Right kidney (tissue), 9 donors: ENCODE measurements around the gene C10orf88.

Experiments used
- DNase-seq: peaks from one replicate; pipeline ENCODE4 v3.0.0-alpha.2; 2016
- long read RNA-seq, 8 donors: transcript quantifications; one replicate each; lab custom pipeline, GENCODE V29; 2026

Gene C10orf88, protein sequence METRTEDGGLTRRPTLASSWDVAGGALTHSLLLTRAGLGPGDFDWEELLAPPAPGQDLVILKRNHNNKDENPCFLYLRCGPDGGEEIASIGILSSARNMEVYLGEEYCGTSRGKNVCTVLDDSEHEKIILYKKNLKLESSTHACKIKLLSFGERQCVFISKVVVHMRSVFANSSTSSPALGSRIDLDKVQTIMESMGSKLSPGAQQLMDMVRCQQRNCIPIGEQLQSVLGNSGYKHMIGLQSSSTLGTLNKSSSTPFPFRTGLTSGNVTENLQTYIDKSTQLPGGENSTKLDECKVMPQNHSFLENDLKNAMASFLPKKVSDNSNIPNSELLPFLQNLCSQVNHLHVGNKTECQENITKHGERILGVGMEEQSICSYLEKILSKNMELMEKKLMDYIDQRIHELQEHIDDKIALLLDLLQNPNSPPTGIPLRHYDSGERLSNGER
- long read RNA-seq, donor 1, transcript C10orf88-204 (6 exons, 2,482 nt): major isoform, 6 of 6 reads
- long read RNA-seq, donor 1, partial matches to known transcripts: 0 of 6 reads
- long read RNA-seq, donor 1, other reads (novel, unspliced or antisense): 0 of 6 reads
- long read RNA-seq, donor 2, partial matches to known transcripts: 0 of 2 reads
- long read RNA-seq, donor 2, other reads (novel, unspliced or antisense): 0 of 2 reads
- long read RNA-seq, donor 3, partial matches to known transcripts: 0 of 2 reads
- long read RNA-seq, donor 3, other reads (novel, unspliced or antisense): 0 of 2 reads
- long read RNA-seq, donor 4, partial matches to known transcripts: 0 of 3 reads
- long read RNA-seq, donor 4, other reads (novel, unspliced or antisense): 0 of 3 reads
- long read RNA-seq, donor 5, partial matches to known transcripts: 0 of 1 reads
- long read RNA-seq, donor 5, other reads (novel, unspliced or antisense): 0 of 1 reads
- long read RNA-seq, donor 6, partial matches to known transcripts: 0 of 4 reads
- long read RNA-seq, donor 6, other reads (novel, unspliced or antisense): 0 of 4 reads
- long read RNA-seq, donor 7, transcript C10orf88-204 (6 exons, 2,482 nt): major isoform, 6 of 6 reads
- long read RNA-seq, donor 7, partial matches to known transcripts: 0 of 6 reads
- long read RNA-seq, donor 7, other reads (novel, unspliced or antisense): 0 of 6 reads
- long read RNA-seq, donor 8, partial matches to known transcripts: 0 of 2 reads
- long read RNA-seq, donor 8, other reads (novel, unspliced or antisense): 0 of 2 reads

DNA sequence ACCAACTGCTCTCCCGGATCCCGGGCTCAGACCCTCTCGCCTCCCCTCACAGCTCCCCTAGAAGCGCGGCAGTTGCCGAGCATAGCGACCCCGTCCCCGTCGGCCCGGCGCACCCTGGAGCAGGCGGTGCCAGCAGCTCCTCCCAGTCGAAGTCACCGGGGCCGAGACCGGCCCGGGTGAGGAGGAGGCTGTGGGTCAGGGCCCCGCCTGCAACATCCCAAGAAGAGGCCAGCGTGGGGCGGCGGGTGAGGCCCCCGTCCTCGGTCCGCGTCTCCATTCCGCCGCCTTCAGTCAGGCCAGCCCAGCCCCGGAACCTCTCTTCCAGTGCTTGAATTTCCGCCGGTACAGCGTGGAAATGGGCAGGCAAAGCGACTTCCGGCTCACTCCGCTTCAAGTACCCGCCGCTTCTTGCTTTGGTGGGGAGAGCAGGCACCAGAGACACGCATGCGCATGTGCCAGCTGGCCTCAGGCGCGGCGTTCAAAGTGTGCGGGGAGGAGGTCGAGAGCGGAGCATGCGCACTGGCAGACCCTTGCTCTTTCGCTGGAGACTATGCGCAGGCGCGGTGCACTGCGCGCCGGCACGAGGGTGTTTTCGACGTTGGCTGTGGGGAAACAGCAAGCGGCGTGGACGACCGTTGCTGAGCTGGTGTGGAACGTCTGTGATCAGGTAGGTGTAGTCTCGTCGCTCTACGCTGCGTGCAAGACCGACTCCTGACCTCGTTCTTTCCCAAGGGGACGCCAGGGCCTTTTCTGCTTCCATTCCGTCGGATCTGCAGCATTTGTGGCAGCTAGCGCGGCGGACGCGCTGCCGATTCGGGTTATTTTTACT, at the start of gene C10orf88:
Gene C10orf88, minus strand, starts transcription at position 326 of the 829 bp plus-strand sequence. Its CDS starts 49 bp downstream, at position 277.
- DNase-seq: peak; percentile 91

DNA sequence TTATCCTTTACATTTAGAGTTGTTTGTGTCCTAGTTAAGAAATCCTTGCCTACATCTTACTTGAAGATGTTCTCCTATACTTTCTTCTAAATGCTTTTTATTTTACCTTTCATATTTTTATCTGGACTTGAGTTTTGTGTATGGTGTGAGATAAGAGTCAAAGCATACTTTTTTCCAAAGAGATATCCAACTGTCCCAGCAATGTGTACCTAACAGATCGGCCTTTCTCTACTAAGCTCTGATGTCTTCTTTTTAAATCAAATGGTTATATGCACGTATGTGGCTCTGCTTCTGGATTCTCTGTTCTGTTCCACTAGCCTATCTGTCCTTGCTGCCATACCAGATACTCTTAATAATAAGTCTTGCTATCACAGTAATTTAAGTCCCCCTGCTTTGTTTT, 47.3 kb upstream of the C10orf88 start:
- DNase-seq: no peak

DNA sequence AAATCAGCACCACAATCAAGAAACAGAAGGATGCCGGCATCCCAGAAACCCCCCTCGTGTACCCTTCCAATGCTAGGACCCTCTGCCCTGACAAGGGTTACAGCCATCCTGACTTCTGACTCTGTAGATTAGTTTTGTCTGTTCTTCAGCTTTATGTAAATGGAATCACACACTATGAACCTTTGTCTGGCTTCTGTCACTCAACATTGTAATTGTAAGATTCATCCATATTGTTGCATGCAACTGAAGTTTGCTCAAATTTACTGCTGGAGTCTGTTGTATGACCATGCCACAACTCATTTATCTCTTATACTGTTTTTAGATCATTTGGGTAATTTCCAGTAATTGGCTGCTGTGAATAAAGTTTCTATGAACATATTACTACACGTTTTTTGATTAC, 46.1 kb upstream of the C10orf88 start:
- DNase-seq: no peak

DNA sequence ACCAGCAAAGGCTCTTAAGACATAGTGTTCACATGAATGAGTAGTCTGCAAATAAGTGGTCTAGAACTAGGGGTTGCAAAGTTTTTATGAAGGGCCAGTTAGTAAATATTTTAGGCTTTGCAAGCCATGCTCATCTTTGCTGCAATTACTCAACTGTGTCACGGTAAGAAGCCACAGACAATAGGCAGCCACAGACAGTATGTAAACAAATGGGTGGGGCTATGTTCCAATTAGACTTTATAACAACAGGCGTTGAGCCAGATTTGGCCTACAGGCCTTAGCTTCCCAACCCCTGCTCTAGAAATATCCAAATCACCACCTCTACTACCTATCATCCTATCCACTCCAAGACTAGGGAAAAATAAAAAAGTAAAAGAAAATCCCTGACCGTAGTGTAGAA, 45.3 kb upstream of the C10orf88 start:
- no peak for DNase-seq

DNA sequence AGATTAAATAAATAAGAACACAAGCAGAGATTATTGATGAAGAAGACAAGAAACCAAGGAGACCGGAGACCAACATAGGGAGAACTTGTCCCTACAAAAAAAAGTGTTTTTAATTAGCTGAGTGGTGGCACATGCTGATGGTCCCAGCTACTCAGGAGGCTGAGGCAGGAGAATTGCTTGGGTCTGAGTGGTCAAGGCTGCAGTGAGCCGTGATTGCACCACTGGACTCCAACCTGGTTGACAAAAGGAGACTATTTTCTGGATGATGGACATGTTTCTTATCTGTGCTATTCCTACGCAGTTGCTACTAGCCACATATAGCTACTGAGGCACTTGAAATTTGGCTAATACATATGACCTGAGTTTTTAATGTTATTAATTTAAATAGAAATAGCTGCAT, 44.9 kb upstream of the C10orf88 start:
- DNase-seq: no peak

DNA sequence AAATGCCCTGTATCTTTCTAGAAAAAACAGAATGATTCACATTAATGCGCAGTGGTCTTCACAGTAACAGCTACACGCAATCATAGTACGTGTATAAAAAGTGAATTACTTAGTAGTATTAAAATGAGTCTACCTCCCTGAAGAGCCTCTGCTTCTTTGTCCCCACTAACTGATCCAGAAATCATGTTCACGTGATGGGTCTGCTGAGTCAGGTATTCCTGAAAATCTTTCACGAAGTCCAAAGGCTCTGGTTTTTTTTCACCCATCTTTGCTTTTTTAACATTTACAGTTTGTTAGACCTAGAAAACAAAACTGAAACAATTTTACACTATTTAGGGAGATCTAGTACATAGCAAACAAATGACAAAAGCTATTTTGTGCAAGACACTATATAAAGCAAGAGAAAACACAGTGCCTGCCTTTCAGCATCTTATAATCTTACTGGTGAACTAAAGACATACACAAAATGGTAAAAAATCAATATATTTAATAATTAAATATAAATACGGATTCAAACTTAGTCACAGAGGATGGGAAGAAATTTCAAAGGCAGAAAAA, 44.4 kb upstream of the C10orf88 start:
- DNase-seq: no peak

DNA sequence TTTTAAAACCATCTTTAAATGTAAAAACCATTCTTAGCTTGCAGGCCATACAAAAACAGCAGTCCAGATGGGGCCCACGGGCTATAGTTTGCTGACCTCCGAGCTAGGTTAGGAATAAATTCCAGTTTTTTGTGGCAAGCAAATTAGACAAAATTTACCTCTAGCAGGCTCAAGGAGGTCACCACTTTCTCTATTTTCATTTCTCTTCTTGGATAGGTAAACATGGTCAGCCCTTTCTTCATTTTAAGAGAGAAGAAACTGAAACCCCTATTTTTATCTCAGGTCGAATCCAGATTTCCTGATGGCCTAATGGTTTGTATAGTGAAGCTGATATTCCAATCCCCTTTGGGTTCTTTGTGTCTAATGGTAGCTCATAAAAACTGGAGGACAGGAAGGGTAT, 43.8 kb upstream of the C10orf88 start:
- DNase-seq: no peak

DNA sequence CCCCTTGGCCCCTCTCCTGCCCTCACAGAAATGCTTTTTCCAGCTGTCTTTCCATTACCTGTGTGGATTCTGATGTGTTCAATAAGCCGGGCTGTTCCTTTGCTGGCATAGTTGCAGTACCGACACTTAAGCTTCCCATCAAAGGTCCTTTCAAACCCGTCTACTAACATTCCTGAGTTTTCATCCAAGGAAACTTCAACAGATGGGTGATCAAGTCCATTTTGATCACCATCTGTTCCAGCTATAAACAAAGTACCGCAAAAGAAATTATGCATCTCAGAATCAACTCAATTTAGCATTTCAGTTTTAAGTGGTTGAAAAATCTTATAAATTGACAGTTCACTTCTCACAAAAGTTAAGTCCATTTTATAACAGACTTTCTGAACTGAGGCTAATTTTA, 41.9 kb upstream of the C10orf88 start:
- DNase-seq: no peak

DNA sequence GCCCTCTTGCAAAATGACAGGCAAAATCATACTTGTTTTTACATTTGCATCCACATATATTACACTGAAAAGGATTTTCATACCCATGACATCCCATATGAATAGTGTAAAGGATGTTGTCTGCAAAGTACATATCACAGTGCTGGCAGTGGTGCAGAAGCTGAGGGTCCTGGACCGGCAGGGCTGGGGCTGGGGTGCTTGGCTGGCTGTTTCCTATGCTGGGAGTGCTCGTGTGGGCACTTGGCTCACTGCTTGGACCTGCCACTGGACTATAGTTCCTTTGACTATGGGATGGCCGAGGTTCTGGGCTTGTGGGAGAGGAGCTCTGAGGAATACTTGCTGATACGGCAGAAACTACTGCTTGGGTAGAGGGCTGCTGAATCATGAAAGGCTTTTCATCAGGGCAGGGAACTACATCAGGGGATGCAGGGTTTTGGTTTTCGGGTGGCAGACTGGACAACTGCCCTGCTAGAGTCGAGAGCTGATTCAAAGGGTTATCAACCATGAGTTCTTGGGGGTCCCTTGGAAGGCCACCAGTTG, 39.8 kb upstream of the C10orf88 start:
- no peak for DNase-seq

DNA sequence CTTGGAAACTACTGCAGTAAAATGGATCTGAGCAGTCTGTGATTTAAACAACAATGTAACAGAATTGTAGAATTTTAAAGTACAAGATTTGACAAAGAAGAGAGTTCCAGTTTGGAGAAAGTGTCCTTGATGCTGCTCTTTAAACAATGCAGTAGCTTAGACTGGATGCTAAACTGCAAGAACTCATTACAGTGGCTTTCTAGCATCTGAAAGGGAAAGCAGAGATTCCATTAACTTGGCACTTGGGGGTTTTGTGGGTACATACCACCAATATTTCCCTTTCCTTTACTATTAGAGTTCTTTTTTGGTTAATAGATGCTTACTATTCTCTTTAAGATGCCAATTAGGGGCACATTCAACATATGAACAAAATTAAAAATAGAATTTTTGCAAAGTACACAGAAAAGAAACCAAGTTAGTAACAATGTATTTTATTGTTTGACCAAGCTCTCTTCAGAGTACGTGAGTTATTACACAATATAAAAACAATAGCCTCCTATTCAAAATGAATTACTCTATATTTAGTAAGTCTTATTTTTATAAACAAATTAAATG, 38.1 kb upstream of the C10orf88 start:
- DNase-seq: no peak

DNA sequence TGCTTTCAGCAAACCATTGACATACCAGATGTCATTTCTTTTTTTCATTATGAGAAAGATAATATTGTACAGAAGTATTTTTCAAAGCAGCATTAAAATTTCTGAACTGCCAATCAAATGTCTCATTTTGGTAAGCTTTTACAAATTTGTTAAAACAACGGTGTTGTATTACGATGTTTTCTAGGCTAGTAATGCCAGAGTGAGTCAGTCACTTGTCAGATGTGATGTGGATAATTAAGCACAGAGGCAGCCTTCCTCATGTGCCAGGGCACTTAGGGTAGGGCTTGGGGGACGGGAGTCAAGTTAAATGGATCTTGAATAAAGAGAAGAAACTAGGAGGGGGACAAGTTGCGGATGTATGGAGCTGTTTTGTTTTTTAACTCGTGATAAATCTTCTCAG, 36.3 kb upstream of the C10orf88 start:
- no peak for DNase-seq

DNA sequence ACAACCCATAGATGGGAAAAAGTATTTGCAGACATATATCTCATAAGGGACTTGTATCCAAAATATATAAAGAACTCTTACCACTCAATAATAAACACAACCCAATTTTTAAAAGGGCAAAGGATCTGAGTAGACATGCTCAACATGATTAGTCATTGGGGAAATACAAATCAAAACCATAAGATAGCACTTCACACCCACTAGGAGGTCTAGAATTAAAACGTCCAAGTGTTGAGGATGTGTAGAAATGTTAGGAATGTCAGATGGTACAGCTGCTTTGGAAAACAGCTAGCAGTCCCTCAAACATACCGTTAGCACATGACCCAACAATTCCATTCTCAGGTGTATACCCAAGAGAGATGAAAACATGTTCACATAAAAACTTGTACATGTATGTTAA, 34.5 kb upstream of the C10orf88 start:
- DNase-seq: no peak

DNA sequence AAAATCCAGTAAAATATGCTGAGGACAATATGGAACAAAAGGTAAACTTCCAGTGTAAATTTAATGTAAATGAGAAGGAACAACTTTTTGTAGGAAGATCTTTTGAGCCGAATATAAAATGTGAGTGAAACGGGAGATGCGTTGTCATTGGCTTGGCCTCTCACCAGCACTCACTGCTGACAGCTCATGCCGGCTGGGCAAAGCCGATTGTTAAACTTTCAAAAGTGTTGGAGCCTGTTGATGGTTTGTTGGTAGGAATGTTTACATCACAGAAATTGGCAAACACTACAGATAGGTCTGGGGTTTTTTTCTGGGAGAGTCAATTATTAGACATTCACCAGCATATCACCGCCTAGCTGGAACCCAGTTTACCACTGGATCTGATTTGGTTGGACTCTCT, 32.3 kb upstream of the C10orf88 start:
- DNase-seq: no peak

DNA sequence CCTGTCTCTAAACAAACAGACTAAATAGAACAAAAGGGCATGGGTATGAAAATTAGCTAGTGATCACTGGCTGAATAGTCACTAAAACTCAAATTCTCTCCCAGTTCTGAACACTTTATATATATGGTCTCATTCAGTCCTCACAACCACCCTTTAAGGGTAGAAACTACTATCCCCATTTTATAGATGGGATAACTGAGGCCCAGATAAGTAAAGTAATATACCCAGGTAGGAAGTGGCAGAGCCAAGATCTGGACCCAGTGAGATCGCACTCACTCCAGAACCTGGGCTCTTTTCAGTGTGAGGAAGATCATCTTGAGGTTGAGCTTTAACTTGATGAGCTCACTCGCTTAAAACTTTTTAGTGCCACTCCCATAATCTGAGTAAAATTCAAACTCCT, 30.7 kb upstream of the C10orf88 start:
- no peak for DNase-seq

DNA sequence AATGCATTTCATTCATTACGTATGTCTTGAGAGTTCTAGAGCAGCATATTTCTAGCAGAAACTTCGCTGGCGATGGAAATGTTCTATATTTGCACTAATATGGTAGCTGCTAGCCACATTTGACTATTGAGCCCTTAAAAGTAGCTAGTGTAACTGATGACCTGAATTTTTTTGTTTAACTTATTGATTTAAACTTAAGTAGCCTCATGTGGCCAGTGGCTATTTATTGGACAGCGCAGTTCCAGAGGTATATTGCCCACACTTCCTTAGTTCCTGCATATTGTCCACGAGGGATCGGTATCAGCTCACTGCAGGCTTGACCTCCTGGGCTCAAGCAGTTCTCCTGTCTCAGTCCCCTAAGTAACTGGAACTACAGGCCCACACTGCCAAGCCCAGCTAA, 29.9 kb upstream of the C10orf88 start:
- no peak for DNase-seq

DNA sequence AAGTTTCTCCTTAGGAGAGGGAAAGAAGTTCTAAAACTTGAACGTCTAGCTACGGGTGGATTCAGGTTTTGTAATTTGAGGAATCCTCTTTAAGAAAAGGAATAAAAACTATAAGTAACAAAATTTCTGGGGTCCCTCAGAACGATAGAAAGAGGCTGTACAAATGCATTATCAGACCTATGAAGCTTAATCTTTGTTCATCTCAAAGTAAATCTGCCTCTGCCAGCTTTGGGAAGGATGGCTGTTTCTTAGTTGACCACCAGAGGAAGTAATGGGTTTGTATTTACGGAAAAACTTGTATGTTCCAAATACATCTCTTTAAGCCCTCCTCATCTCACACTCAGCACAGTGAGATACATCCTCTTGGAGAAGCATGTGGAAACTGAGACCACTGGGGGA, 27.0 kb upstream of the C10orf88 start:
- no peak for DNase-seq

DNA sequence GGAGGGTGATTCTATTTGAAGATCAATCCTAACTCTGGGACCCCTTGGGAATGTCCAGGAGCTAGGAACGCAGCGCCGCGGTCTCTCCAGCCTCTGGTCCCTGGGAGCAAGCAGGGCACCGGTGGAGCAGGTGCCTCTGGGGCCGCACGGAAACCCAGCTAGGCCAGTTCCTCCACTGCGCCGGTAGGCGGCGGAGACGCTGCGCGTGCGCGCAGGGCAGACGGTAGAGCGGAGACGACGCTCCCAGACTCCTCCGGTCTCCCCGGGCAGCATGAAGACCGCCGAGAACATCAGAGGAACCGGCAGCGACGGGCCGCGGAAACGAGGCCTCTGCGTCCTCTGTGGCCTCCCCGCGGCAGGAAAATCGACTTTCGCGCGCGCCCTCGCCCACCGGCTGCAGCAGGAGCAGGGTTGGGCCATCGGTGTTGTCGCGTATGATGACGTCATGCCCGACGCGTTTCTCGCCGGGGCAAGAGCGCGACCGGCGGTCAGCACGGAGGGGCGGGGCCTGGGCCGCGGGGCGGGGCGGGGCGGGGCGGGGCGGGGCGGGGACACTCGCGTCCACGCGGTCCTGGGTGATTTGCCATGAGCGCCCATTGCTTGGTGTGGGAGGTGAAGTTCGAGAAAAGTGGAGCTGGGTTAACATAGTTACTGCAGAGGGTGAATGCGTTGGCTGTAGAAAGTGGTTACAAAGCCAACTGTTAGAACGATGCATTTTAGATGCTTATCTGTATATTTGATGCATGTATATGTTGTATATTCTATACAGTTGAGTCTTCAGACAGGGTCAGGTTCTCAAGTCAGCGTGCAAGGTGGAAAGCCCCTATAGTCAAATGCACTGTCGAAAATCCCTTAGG, 26.4 kb upstream of the C10orf88 start, which contains the start of gene PSTK:
Gene PSTK, plus strand, starts transcription at position 193 of the 857 bp plus-strand sequence. Its CDS starts 79 bp downstream, at position 272.
- DNase-seq: peak; percentile 100

DNA sequence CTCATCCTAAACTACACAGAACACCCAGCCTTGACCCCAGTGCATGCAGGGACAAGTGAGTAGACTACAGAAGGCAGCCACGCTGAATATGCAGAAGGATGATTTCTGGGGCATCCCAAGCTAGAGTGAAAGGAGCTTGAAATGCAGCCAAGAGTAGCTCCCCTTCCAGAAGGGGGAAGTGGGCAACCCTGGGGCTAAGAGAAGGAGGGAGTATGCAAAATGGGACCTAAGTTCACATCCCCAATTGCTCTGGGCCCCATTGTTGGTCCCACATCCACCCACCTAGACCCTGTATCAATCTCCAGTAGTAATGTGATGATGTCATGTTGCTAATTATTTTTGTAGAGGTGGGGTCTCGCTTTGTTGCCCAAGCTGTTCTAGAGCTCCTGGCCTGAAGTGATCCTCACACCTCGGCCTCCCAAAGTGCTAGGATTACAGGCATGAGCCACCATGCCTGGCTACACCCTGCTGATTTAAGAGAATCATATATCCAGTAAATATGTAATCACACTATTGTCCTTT, 20.6 kb upstream of the C10orf88 start:
- no peak for DNase-seq

DNA sequence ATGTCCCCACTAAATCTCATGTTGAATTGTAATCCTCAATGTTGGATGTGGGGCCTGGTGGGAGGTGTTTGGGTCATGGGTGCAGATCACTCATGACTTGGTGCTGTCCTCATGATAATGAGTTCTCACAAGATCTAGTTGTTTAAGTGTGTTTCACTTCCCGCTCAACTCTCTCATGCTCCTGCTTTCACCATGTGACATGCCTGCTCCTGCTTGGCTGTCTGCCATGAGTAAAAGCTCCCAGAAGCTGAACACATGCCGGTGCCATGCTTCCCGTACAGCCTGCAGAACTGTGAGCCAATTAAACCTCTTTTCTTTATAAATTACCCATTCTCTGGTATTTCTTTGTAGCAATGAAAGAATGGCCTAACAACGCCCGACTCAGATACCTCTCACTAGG, 20.0 kb upstream of the C10orf88 start:
- no peak for DNase-seq
